Astrocyte of the spinal cord (primary cell): ENCODE results near the gene SEMA4G.

Source experiments
- DNase-seq: peaks from one replicate; pipeline ENCODE4 v3.0.0; 2011; ENCODE audit warnings: low read depth, low spot score
- H3K4me3 ChIP-seq: 2 replicates; pipeline ENCODE4 v1.5.1; 2011; ENCODE audit warnings: low read depth, mild to moderate bottlenecking, low read length, moderate library complexity
- in situ Hi-C: cut with HindIII; loops from 2 replicates; pipeline ENCODE4 v1.10.0; 2017; ENCODE audit warnings: low sequenced_read_pairs
- TF ChIP-seq, protein P1 (sequence below): IDR thresholded peaks from 2 replicates; pipeline ENCODE4 v1.5.1; 2012; ENCODE audit warnings: low read depth, mild to moderate bottlenecking, low read length, inconsistent platforms

SEMA4G gene

GRCh38 chr10:100980711-100981110 lies 11.4 kb downstream of the SEMA4G start:
- TF ChIP-seq, protein P1, sequence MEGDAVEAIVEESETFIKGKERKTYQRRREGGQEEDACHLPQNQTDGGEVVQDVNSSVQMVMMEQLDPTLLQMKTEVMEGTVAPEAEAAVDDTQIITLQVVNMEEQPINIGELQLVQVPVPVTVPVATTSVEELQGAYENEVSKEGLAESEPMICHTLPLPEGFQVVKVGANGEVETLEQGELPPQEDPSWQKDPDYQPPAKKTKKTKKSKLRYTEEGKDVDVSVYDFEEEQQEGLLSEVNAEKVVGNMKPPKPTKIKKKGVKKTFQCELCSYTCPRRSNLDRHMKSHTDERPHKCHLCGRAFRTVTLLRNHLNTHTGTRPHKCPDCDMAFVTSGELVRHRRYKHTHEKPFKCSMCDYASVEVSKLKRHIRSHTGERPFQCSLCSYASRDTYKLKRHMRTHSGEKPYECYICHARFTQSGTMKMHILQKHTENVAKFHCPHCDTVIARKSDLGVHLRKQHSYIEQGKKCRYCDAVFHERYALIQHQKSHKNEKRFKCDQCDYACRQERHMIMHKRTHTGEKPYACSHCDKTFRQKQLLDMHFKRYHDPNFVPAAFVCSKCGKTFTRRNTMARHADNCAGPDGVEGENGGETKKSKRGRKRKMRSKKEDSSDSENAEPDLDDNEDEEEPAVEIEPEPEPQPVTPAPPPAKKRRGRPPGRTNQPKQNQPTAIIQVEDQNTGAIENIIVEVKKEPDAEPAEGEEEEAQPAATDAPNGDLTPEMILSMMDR: no peak
- no peak for DNase-seq
- in situ Hi-C loops: no loop called here
- no peak overlapping the region for H3K4me3 ChIP-seq

DNA sequence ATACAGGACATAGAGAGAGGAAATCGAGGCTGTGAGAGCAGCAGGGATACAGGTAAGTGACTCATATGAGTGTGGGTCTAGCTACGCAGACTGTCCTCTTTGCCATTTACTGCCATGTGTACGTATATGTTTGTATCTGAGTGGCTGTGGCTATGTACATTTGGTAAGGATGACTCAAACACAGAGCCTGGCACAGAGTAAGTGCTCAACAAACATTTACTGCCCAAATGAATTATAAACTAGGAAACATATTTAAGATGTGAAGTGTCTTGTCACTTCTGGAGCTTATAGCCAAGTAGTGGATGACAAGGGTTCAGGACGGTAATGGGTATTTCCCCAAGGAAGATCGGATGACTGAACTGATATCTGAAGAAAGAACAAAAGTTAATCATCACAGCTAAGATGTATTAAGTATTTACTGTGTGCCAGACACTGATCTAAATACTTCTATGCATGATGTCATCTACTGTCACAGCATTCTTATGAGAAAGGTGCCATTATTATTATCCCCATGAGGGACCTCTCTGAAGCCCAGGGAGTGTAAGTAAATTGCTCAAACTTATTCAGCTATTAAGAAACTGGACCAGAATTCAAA lies 12.0 kb downstream of the SEMA4G start:
- in situ Hi-C loops: no loop called here
- DNase-seq: no peak
- H3K4me3 ChIP-seq: no peak overlapping the region
- TF ChIP-seq, protein P1: no peak

- in situ Hi-C loops: no loop called here
- DNase-seq: no peak
- TF ChIP-seq, protein P1: no peak
- H3K4me3 ChIP-seq: no peak overlapping the region
Observed at GRCh38 chr10:100982916-100983830, 13.9 kb downstream of the SEMA4G start.

DNA sequence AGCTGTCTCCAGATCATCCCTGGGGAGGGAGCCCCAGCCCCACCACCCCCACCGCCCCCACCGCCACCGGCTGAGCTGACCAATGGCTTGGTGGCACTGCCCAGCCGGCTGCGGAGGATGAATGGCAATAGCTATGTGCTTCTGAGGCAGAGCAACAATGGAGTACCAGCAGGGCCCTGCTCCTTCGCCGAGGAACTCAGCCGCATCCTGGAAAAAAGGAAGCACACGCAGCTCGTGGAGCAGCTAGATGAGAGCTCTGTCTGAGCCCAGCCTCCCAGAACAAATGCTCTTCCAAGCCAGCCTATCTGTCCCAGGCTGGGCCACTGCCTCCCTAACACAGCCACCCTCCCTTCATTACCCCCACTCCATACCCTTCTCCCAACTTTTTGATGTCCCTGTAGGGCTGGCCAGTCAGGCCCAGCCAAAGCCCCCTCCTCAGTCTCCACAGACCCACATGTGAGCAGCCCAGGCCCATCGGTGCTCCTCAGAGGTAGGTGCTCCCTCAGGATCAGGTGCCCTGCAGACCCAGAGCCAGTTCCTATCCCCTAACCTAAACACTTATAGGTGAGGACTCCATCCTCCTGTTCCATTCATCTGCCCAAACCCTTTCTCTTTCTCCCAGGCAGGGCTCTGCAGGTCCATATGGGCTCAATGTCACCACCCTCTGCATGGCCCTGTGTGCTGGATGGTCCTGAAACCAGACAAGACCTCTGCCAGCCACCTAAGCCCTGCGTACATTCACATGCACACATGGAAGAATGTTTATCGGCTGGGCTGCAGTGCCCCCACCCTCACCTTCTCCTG lies 14.8 kb downstream of the SEMA4G start:
- H3K4me3 ChIP-seq: no peak overlapping the region
- DNase-seq: no peak
- TF ChIP-seq, protein P1: no peak
- in situ Hi-C loops: no loop called here

- TF ChIP-seq, protein P1: no peak
- DNase-seq: no peak
- no peak overlapping the region for H3K4me3 ChIP-seq
- in situ Hi-C loops: no loop called here
Observed at GRCh38 chr10:100984672-100985177, 15.4 kb downstream of the SEMA4G start.

DNA sequence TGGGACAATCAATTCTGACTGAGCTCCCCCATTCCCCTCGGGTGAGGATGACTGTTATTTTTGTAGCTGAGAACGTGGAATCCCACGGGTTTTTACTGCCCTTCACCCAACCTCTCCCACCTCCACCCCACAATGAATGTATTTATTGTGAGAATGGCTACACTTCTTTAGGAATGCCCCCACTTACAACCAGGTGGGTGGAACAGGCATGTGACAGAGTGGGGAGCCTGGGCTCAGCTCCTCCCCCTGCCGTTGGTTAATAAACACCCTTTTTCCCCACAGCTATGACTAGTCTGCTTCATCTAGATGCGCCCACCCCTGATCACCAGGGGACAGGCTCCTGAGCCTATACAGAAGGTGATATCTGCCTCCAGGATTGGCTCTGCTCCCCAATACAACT lies 16.0 kb downstream of the SEMA4G start:
- TF ChIP-seq, protein P1: no peak
- H3K4me3 ChIP-seq: no peak overlapping the region
- no peak for DNase-seq
- in situ Hi-C loops: no loop called here
